ENCODE results near the gene MRGPRX4.
"Not testable (repeated sequence)": the region's sequence is repeated elsewhere in the genome, so short reads cannot be mapped to it uniquely, and the experiment has no call there.

The MRGPRX4 gene

DNA sequence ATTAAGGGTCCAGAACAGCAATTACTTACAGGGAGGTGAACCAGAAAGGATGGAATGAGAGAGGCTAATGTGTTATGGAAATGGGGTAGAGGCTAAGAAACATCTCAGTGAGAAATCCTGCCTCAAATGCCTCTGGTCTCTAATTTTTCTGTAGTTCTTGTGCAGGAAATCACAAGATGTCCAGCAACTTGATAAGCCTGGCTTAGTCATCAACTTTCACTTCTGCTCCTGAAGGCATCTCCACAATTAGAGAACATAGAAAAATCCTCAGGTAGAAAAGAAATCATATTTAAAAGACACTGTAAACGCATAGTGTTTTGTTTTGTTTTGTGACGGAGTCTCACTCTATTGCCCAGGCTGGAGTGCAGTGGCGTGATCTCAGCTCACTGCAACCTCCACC lies 18.7 kb downstream of the MRGPRX4 start:
- TF ChIP-seq, protein P1, sequence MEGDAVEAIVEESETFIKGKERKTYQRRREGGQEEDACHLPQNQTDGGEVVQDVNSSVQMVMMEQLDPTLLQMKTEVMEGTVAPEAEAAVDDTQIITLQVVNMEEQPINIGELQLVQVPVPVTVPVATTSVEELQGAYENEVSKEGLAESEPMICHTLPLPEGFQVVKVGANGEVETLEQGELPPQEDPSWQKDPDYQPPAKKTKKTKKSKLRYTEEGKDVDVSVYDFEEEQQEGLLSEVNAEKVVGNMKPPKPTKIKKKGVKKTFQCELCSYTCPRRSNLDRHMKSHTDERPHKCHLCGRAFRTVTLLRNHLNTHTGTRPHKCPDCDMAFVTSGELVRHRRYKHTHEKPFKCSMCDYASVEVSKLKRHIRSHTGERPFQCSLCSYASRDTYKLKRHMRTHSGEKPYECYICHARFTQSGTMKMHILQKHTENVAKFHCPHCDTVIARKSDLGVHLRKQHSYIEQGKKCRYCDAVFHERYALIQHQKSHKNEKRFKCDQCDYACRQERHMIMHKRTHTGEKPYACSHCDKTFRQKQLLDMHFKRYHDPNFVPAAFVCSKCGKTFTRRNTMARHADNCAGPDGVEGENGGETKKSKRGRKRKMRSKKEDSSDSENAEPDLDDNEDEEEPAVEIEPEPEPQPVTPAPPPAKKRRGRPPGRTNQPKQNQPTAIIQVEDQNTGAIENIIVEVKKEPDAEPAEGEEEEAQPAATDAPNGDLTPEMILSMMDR (IDR thresholded peaks at IDR 0.05): no peak
- Histone ChIP-seq H3K4me3 (no peak overlapping the region), H3K27ac (no peak overlapping the region)
- DNase-seq (ENCODE audit: low spot score): no peak

DNA sequence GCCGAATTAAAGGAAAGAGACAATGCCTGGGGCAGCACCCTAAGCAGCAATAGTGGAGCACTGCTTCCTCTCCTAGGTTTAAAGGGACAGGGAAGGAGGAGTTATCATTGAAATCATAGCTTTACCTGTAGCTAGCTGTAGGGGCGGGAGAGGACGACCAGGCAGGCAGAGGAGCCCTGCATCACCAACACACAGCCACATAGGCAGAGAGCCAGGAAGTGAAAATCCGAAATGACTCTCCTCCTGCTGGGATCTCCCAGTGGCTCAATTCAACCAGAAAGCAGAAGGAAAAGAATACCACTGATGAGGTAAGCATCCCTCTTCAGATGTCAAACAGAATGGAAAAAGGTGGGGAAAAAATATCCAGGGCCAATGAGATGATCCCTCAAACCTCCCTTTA lies 20.4 kb downstream of the MRGPRX4 start:
- no peak for DNase-seq (ENCODE audit: low spot score)

DNA sequence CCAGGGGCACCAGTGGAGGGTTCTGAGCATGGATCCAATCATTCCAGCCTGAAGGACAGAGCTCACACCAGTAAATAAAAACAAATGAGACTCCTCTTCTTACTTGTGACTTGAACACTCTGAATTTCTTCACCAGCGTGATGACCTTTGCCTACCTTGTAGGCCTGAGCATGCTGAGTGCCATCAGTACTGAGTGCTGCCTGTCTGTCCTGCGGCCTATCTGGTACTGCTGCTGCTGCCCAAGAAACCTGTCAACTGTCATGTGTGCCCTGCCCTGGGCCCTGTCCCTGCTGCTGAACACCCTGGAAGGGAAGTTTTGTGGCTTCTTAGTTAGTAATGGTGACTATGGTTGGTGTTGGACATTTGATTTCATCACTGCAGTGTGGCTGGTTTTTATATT lies 23.9 kb downstream of the MRGPRX4 start:
- Histone ChIP-seq H3K4me3 (no peak overlapping the region), H3K27ac (no peak overlapping the region)
- TF ChIP-seq, protein P1 (IDR thresholded peaks at IDR 0.05): no peak
- no peak for DNase-seq (ENCODE audit: low spot score)

More for the DNA sequence above, 20.4 kb downstream of the MRGPRX4 start:
- H3K4me3 ChIP-seq: no peak overlapping the region
- no peak overlapping the region for H3K27ac ChIP-seq
- TF ChIP-seq, protein P1 (IDR thresholded peaks at IDR 0.05): no peak

DNA sequence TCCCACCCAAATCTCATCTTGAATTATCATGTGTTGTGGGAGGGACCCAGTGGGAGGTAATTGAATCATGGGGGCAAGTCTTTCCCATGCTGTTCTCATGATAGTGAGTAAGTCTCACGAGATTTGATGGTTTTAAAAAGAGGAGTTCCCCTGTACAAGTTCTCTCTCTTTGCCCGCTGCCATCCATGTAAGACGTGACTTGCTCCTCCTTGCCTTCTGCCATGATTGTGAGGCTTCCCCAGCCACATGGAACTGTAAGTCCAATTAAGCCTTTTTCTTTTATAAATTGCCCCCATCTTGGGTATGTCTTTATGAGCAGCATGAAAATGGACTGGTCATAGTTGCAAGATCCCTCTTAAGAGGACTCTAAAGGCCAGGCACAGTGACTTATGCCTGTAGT lies 25.1 kb downstream of the MRGPRX4 start:
- H3K4me3 ChIP-seq; DNase-seq (ENCODE audit: low spot score); H3K27ac ChIP-seq: not testable (repeated sequence)

DNA sequence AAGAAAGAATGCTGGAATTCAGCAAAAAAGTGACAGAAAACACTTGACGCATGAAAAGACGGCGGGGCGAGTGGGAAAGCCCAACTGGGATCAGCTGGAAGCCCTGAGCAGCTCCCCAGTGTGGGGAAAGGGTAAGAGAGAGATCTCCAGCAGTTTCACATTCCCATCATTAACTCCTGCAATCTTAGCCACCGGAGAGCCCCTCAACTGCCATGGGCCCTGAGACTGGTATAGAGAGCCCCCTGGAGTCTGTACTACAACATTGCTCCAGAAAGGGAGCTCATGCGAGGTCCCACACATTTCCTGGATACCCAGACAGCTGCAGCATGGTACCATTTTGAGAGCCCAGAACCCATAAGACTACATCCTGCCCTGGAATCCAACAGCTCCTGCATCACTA lies 31.1 kb downstream of the MRGPRX4 start:
- TF ChIP-seq, protein P1 (IDR thresholded peaks at IDR 0.05): no peak
- Histone ChIP-seq H3K27ac (no peak overlapping the region), H3K4me3 (no peak overlapping the region)
- no peak for DNase-seq (ENCODE audit: low spot score)

DNA sequence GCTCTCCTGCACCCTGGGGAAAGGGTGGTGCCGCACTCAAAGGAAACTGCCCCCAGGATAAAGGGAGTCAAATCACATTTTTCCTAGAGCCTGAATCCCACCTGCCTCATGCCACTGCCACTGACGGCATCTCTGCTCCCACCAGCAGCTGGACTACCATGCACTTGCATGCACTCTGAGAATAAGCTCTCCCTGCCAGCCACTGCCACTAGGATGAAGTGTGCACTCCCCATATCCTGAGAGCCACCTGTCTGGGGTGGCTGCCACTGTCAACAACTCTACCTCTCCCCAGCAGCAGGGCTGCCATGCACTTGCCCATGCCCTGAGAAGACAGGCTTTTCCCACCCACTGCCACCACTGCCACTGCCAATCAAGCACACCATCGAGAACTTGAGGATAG lies 31.6 kb downstream of the MRGPRX4 start:
- no peak overlapping the region for H3K4me3 ChIP-seq
- no peak for DNase-seq (ENCODE audit: low spot score)
- no peak overlapping the region for H3K27ac ChIP-seq
- TF ChIP-seq, protein P1 (IDR thresholded peaks at IDR 0.05): no peak

DNA sequence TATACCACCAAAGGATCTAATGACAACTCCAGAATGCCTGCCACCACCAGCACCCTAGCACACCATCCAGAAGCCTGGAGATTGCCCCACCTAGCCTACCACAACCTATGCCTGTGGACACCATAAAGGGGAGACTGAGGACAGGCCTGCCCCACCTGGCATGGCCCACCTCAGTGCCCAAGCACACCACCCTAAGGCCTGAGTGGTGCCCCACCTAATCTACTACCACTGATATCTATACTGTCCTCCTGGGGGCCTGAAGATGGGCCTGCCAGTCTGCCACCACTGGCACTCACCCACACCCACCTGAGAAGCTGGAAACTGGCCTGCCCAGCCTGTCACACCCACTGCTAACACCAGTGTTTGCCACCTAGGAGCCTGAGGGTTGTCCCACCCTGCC lies 32.1 kb downstream of the MRGPRX4 start:
- no peak for DNase-seq (ENCODE audit: low spot score)
- H3K27ac ChIP-seq: no peak overlapping the region
- H3K4me3 ChIP-seq: no peak overlapping the region
- TF ChIP-seq, protein P1 (IDR thresholded peaks at IDR 0.05): no peak

DNA sequence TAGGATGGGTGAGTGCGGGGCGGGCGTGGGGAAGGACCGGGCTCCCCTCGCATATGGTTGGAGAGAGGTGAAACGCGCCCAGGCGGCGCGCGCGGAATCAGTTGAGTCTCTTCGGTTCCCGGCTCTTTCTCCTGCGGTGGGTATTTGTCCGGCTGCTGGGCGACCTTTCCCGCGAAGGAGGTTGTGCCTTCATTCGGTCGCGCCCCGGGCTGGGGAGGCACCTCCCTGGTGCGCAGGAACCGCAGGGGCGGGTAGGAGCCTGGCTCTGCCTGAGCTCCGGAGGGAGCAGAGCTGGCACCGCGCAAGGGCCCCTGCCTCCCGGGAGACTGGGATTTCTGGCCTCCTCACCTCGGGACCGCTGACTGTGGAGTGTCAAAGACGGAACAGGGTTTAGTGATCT lies 36.4 kb downstream of the MRGPRX4 start:
- Histone ChIP-seq H3K4me3 (no peak overlapping the region), H3K27ac (no peak overlapping the region)
- TF ChIP-seq, protein P1 (IDR thresholded peaks at IDR 0.05): no peak
- no peak for DNase-seq (ENCODE audit: low spot score)

Measured in coronary artery (tissue), 2 donors.